Activated CD4-positive, alpha-beta T cell treated with anti-CD3 and anti-CD28 coated beads for 36 hours (primary cell): Measurements from ENCODE around the gene TRAF3IP1. TPM values are rescaled to one million over a fixed set of nuclear protein-coding genes. Genes with fewer than 3 reads are reported as not detected.

Experiments
- ATAC-seq: fragments of 200-7000 bp; cut with Tn5 transposase; one replicate; pipeline ENCODE4 v1.10.0; 2021; ENCODE audit warnings: mild to moderate bottlenecking, moderate library complexity
- CTCF ChIA-PET: fragments of 350-600 bp; sonication (Branson Sonifier 250); formaldehyde crosslinking; loops from one replicate; lab custom pipeline; 2021; ENCODE audit warnings: antibody characterized with exemption; lab: Charles Lee
- POLR2A ChIA-PET: fragments of 350-600 bp; sonication (Branson Sonifier 250); formaldehyde crosslinking; loops from one replicate; lab custom pipeline; 2021; ENCODE audit warnings: antibody characterized with exemption, inconsistent platforms; lab: Charles Lee
- DNase-seq: peaks from one replicate; pipeline ENCODE4 v3.0.0-alpha.2; 2020
- H3K27ac Mint-ChIP-seq: one replicate; pipeline ENCODE4 v1.8.0; 2021; ENCODE audit warnings: mixed read lengths
- H3K27me3 Mint-ChIP-seq: one replicate; pipeline ENCODE4 v1.8.0; 2021; ENCODE audit warnings: mixed read lengths
- H3K36me3 Mint-ChIP-seq: one replicate; pipeline ENCODE4 v1.8.0; 2021; ENCODE audit warnings: low read depth, mixed read lengths
- H3K4me1 Mint-ChIP-seq: one replicate; pipeline ENCODE4 v1.8.0; 2021; ENCODE audit warnings: mixed read lengths
- H3K4me3 Mint-ChIP-seq: one replicate; pipeline ENCODE4 v1.8.0; 2021; ENCODE audit warnings: mild to moderate bottlenecking, moderate library complexity, mixed read lengths
- H3K9me3 Mint-ChIP-seq: one replicate; pipeline ENCODE4 v1.8.0; 2021; ENCODE audit warnings: low read depth, mixed read lengths
- intact Hi-C, 2 experiments: fragments of 100-400 bp; cut with DNase I in 1 of 2; cut with micrococcal nuclease in 1 of 2; formaldehyde crosslinking; loops; one replicate each; pipeline versions ENCODE4 v1.14.2 to v1.15.1; 2022 to 2024; cut with DNase I, micrococcal nuclease
- total RNA-seq, 2 experiments: library from RNA; stranded (reverse); gene quantifications; one replicate each; pipeline ENCODE4 v1.2.3, GENCODE V29; 2021

TRAF3IP1 gene
- total RNA-seq, 2 experiments from 2014 or later, result 8.5 to 9.8 TPM

DNA sequence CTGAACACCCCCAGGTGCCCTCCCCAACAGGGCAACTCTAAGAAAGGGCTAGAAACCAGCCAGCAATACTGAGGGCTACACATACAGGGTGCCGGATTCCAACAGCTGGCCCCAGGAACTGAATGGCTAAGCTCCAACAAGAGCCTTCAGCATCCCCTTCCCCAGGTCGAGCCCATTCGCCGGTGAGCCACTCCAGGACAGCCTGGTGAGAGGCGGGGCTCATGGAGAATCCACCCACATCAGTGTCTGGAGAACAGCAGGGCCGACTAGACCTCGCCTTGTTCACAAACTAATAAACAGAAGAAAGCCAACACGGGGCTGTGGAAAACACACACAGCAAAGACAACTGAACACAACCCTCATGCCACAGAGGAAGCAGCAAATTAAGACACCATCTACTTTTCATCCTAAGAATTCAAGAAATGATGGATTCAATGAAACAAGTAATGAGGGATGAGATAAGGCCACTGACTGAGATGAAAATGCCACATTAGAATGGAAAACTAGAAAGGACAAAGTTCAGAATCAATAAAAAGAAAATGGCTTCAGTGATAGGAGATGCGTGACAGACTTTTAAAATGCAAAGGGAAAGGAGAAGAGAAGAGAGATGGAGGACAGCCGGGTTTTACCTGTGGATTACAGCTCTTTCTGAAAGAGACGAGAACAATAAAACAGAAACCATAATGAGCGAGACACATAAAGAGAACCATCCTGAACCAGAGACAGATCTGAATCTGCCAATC, 40.1 kb upstream of the TRAF3IP1 start:
- Mint-ChIP-seq H3K4me3 (no peak overlapping the region), H3K27me3 (no peaks in the 10 kb centered on the region), H3K36me3 (peaks cover 6% of the 10 kb centered on the region), H3K9me3 (no peaks in the 10 kb centered on the region), H3K27ac (no peak overlapping the region), H3K4me1 (peaks cover 19% of the 10 kb centered on the region)
- POLR2A ChIA-PET, result no interaction called here
- ATAC-seq (no peak), DNase-seq (no peak)
- intact Hi-C loops, result loop anchor here in 1 of 2 experiments (10.0 kb wide), 1 partner anchor 585 kb away; no protein-coding TSS in a partner anchor
- CTCF ChIA-PET, result interaction anchor here (0.6 kb wide), 1 partner anchor 108 kb away, joined by 3 read pairs; no protein-coding TSS in a partner anchor

DNA sequence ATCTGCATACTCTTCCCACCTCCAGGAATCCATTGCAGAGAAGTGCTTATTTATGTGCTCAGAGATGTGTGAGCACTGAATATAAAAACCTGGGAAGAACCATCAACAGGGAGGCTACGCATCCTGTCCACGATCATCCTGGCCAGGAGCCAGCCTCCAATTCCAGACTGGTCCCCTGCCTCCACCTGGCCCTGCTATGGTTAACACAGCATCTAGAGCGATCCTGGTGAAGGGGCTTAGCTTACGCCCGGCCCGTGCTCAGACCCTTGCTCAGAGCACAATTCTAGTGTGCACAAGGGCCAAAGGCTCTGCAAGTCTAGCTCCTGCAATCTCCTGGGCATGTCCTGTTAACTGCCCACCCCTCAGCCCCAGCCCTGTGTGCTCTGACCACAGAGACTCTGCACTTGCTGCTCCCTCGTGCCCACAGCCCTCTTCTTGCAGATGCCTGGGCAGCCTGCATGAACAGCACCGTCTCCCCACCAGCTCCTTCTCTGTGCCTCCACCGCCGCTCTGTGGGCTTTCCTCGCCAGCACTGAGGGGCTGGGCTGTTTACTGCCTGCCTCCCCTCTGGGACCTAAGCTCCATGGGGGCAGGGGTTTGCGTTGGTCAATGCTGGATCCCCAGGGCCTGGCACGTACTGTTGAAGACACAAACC, 38.4 kb upstream of the TRAF3IP1 start:
- POLR2A ChIA-PET, result no interaction called here
- peaks cover 26% of the 10 kb centered on the region for H3K4me1 Mint-ChIP-seq
- CTCF ChIA-PET, result no interaction called here
- H3K27ac Mint-ChIP-seq, result no peak overlapping the region
- no peak overlapping the region for H3K4me3 Mint-ChIP-seq
- ATAC-seq, result no peak
- no peaks in the 10 kb centered on the region for H3K36me3 Mint-ChIP-seq
- no peak for DNase-seq
- H3K9me3 Mint-ChIP-seq, result no peaks in the 10 kb centered on the region
- H3K27me3 Mint-ChIP-seq, result no peaks in the 10 kb centered on the region
- intact Hi-C loops, result loop anchor here in 1 of 2 experiments (10.0 kb wide), 1 partner anchor 587 kb away; no protein-coding TSS in a partner anchor

DNA sequence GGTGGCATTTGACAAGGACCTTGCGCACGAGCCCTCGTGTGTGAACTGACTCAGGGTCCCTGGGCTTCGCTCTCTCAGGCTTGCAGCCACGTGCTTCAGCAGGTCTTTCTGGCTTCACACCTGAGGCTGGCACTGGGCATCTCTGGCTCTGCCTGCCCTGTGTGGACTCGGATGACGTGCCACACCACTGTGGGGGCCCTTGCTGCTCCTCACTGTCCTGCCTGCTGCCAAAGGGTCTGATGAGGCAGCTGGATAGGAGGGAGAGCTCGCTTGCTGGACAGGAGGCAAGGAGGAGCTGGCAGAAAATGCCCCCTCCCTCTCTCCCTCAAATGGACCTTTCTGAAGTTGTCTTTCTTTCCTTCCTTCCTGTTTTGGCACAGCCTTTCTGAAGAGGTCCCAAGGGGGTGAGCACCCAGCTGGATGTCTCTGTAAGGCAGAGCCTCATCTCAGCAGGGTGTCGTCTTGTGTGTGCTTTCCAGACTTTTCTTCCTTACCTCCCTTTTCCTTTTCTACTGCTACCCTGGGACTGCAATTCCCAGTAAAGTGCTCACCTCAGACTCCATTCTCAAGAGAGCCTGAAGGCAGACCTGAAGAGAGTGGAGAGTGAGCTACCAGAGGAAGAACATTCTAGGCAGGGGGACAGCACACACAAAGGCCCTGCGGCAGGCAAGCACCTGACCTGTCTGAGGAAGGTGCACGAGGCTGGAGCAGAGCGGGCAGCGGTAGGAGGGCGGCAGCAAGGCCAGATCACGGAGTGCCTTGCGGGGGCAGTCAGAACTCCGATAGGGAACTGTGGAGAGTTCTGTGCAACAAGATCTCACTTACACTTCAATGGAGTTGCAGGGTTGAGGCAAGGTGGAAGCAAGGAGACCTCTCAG, 37.2 kb upstream of the TRAF3IP1 start:
- Mint-ChIP-seq H3K27me3 (no peaks in the 10 kb centered on the region), H3K4me3 (no peak overlapping the region), H3K9me3 (no peaks in the 10 kb centered on the region), H3K36me3 (no peaks in the 10 kb centered on the region), H3K27ac (no peak overlapping the region), H3K4me1 (peaks cover 34% of the 10 kb centered on the region)
- no peak for ATAC-seq
- CTCF ChIA-PET, result interaction anchor here (0.6 to 1.5 kb wide), 3 partner anchors 7 to 172 kb away, joined by 3 to 4 read pairs (median 3); no protein-coding TSS in a partner anchor
- no peak for DNase-seq
- intact Hi-C loops, result loop anchor here in 1 of 2 experiments (10.0 kb wide), 1 partner anchor 588 kb away; no protein-coding TSS in a partner anchor
- POLR2A ChIA-PET, result no interaction called here

DNA sequence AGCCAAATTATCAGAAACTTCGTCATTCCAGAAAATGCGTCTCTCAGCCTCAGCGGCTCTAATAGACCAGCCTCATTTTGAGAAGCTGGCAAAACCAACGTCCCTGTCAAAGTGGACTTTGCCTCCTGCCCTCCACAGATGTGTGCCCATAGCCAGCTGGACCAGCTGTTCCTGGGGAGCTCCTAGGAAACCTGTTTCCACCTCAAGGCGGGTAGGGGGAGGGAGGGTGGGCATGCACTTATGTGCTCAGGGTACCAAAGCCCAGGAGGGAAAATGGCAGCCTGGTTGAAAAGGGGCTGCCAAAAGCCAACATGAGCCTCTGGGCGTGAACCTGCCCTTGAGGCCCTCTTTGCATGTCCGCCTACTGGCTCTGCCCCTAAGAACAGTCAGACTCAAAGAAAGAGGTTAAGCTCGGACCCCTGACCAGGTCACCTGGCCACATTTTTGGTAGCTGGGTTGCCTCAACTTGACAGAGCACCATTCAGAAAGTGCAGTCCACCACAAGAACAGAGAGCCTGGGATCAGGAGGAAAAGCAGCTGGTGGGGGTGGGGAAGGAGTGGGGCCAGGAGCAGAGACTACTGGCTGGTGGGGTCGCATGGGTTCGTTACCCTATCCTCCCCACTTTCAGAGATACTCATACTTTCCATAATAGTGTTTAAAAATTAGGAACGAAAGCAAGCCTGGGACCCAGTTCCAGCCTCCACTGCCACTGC, 35.4 kb upstream of the TRAF3IP1 start:
- ChIA-PET CTCF (interaction anchor here (0.6 to 1.1 kb wide), 5 partner anchors 19 to 434 kb away, joined by 3 to 4 read pairs (median 3); no protein-coding TSS in a partner anchor), POLR2A (no interaction called here)
- no peak for DNase-seq
- no peak for ATAC-seq
- intact Hi-C loops, result loop anchor here in 1 of 2 experiments (5.0 to 10.0 kb wide), 3 partner anchors 142 to 590 kb away; partner anchors contain the start of genes ASB1 and UBE2F
- H3K27me3 Mint-ChIP-seq, result no peaks in the 10 kb centered on the region
- no peak overlapping the region for H3K4me3 Mint-ChIP-seq
- peaks cover 42% of the 10 kb centered on the region for H3K4me1 Mint-ChIP-seq
- H3K27ac Mint-ChIP-seq, result no peak overlapping the region
- no peaks in the 10 kb centered on the region for H3K36me3 Mint-ChIP-seq
- H3K9me3 Mint-ChIP-seq, result no peaks in the 10 kb centered on the region

DNA sequence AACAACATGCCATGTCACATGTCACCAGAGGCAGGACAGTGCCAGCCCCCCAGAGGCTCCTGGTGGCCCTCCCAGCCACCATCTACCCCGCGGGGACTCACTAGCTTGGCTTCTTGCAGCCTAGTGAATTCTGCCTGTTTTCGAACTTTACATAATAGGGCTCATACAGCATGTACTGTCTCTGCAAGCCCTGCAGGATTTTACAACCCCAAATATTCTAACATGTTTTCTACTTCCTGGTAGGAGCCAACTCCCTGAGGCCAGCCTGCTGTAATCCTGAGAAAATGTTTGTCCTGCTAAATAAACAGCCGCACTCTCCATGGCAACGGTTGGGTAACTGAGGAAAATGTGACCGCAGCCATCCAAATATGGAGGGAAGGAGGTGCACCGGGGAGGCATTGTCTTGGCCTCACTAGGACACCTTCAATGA, 34.6 kb upstream of the TRAF3IP1 start:
- ATAC-seq, result no peak
- Mint-ChIP-seq H3K36me3 (no peaks in the 10 kb centered on the region), H3K27ac (no peak overlapping the region), H3K4me3 (no peak overlapping the region), H3K9me3 (no peaks in the 10 kb centered on the region), H3K4me1 (peaks cover 40% of the 10 kb centered on the region), H3K27me3 (no peaks in the 10 kb centered on the region)
- DNase-seq, result no peak
- intact Hi-C loops, result loop anchor here in 1 of 2 experiments (5.0 to 10.0 kb wide), 3 partner anchors 142 to 591 kb away; partner anchors contain the start of genes ASB1 and UBE2F
- ChIA-PET POLR2A (no interaction called here), CTCF (interaction anchor here (0.6 to 1.1 kb wide), 3 partner anchors 23 to 435 kb away, joined by 3 read pairs; no protein-coding TSS in a partner anchor)

DNA sequence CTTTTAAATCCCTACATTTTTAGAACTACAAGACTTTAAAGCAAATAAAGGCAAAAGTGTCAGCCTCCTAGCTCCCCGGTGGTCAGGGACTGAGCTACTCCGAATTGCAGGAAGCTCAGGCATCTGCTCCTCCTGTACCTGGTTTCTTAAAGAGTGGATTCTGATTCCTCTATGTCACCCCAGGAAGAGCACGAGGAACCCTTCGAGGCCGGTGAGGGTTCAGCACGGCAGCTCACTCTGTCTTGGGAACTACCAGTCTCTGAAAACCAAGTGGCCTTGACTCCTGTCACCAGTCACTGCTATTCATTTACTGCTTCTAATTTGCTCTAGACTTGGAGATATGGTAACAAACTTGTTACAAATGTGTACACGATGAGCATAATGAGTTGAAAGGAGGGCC, 34.2 kb upstream of the TRAF3IP1 start:
- DNase-seq (no peak), ATAC-seq (no peak)
- no peaks in the 10 kb centered on the region for H3K9me3 Mint-ChIP-seq
- no peak overlapping the region for H3K27ac Mint-ChIP-seq
- ChIA-PET CTCF (no interaction called here), POLR2A (interaction anchor here (0.7 kb wide), 1 partner anchor 12 kb away, joined by 3 read pairs; no protein-coding TSS in a partner anchor)
- H3K36me3 Mint-ChIP-seq, result no peaks in the 10 kb centered on the region
- intact Hi-C loops, result loop anchor here in 1 of 2 experiments (5.0 to 10.0 kb wide), 3 partner anchors 141 to 591 kb away; partner anchors contain the start of genes ASB1 and UBE2F
- H3K27me3 Mint-ChIP-seq, result no peaks in the 10 kb centered on the region
- H3K4me3 Mint-ChIP-seq, result no peak overlapping the region
- H3K4me1 Mint-ChIP-seq, result peaks cover 40% of the 10 kb centered on the region

DNA sequence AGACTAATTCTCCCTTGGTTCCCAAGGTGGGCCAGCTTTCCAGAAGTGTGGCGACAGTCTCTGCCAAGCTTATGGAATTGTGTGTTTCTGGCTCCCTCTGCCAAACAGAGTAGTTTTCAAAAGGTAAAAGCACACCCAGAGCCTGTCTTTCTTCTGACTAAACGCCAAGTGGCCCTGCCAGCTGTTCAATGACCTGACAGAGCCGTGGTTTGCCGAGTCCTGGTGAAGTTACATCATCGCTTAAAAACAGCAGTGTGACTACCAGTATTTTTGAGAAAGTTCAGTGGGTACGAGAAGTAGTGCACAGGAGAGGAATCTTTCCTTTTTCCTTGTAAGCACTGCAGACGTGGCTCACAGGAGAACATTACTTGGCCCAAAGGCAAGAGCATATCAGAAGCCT, 33.8 kb upstream of the TRAF3IP1 start:
- ChIA-PET POLR2A (interaction anchor here (0.7 to 1.1 kb wide), 2 partner anchors 11 to 12 kb away, joined by 3 to 4 read pairs; no protein-coding TSS in a partner anchor), CTCF (no interaction called here)
- intact Hi-C loops, result loop anchor here in 1 of 2 experiments (5.0 to 10.0 kb wide), 3 partner anchors 141 to 592 kb away; partner anchors contain the start of genes ASB1 and UBE2F
- Mint-ChIP-seq H3K4me3 (peak overlapping the region; percentile 74), H3K27me3 (no peaks in the 10 kb centered on the region), H3K9me3 (no peaks in the 10 kb centered on the region), H3K36me3 (no peaks in the 10 kb centered on the region), H3K4me1 (peaks cover 39% of the 10 kb centered on the region), H3K27ac (no peak overlapping the region)
- ATAC-seq (no peak), DNase-seq (peak; percentile 36)

DNA sequence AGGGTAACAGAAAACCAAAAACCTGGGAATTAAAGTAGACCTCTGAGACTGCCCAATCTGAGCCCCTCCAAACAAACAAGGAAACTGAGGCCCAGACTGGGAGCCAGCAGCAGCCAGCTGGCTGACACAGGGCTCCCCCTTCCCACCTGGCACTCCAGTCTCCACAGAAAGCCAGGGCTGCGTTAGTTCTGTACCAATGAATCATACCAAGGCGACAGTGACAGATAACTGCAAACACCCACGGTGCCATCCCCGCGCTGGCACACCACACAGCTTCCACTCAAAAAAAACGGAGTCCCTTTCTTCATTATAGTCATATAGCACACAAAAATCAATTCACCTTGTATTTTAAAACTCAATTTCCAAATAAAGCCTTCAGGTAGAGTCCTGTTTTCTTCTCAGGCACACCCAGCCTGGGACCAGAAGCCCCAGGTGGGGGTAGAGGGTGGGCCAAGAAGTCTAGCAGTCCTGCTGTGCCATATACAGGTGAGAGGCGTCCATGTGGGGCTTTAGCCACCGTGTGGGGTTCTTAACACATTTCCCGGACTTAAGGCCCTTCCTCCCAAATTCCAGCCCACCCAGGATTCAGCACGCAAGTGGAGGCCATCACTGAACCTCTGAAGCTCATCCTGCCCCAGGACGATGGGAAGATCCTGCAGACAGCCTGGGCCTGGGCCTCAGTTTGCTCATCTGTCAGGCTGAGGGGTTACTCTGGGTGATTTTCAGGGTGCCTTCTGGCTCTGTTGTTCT, 33.2 kb upstream of the TRAF3IP1 start:
- Mint-ChIP-seq H3K27me3 (no peaks in the 10 kb centered on the region), H3K9me3 (no peaks in the 10 kb centered on the region), H3K27ac (peak overlapping the region; percentile 79), H3K36me3 (no peaks in the 10 kb centered on the region), H3K4me1 (peaks cover 38% of the 10 kb centered on the region), H3K4me3 (peak overlapping the region; percentile 74)
- ChIA-PET CTCF (interaction anchor here (0.6 to 2.0 kb wide), 3 partner anchors 24 to 231 kb away, joined by 3 to 8 read pairs (median 3); no protein-coding TSS in a partner anchor), POLR2A (interaction anchor here (0.7 to 1.1 kb wide), 3 partner anchors 12 to 50 kb away, joined by 3 to 4 read pairs (median 4); no protein-coding TSS in a partner anchor)
- DNase-seq (peak; percentile 75), ATAC-seq (peak; percentile 21)
- intact Hi-C loops, result loop anchor here in 1 of 2 experiments (5.0 to 10.0 kb wide), 3 partner anchors 140 to 592 kb away; partner anchors contain the start of genes ASB1 and UBE2F
